AG10803 (cell line): ENCODE measurements around the gene UTF1.

Experiments
- DNase-seq: peaks from one replicate; pipeline ENCODE4 v3.0.0; 2010; ENCODE audit warnings: low read depth
- H3K4me3 ChIP-seq: 2 replicates; pipeline ENCODE4 v1.5.1; 2011; ENCODE audit warnings: mild to moderate bottlenecking, low read length, control low read depth
- TF ChIP-seq, protein P1 (sequence below): conservative IDR thresholded peaks from 2 replicates; pipeline ENCODE4 v1.5.1; 2011; ENCODE audit warnings: mild to moderate bottlenecking, low read length, control low read depth, inconsistent platforms

Gene UTF1

DNA sequence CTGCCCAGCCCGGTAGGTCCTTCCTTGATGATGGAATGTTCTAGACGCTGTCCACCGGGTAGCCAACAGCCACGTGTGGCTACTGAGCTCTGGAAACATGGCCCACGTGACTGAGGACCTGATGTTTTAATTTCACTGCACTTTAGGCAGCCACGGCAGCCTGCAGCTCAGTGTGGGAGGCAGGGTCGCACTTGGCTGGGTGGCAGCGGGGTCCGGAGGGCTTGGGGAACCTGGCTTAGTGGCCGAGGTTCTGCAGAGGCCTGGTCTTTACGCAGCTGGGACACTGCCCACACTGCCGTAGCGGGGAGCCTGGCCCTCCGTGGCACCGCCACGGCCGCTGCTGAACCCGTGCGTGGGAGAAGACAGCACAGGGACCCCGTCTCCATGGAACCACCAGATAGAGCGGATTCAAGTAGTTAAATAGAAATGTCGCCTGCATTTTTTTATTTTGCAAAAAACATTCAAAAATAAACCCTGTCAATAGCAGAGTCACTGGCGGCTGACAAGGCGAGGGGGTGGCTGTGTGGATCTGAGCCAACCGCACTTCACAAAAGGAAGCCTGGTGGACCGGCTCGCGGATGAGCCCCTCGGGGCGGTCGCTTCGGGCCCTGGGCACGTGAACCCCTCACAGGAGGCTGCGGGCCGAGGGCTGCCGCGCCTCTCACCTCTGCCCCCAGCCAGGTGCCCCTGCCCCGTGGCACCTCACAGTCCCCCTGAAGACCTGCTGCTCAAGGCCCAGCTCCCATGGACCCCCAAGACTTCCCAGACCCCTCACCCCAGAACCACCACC is 25.6 kb upstream of the UTF1 start:
- DNase-seq, result no peak
- no peak overlapping the region for H3K4me3 ChIP-seq
- TF ChIP-seq, protein P1, sequence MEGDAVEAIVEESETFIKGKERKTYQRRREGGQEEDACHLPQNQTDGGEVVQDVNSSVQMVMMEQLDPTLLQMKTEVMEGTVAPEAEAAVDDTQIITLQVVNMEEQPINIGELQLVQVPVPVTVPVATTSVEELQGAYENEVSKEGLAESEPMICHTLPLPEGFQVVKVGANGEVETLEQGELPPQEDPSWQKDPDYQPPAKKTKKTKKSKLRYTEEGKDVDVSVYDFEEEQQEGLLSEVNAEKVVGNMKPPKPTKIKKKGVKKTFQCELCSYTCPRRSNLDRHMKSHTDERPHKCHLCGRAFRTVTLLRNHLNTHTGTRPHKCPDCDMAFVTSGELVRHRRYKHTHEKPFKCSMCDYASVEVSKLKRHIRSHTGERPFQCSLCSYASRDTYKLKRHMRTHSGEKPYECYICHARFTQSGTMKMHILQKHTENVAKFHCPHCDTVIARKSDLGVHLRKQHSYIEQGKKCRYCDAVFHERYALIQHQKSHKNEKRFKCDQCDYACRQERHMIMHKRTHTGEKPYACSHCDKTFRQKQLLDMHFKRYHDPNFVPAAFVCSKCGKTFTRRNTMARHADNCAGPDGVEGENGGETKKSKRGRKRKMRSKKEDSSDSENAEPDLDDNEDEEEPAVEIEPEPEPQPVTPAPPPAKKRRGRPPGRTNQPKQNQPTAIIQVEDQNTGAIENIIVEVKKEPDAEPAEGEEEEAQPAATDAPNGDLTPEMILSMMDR, result no peak

DNA sequence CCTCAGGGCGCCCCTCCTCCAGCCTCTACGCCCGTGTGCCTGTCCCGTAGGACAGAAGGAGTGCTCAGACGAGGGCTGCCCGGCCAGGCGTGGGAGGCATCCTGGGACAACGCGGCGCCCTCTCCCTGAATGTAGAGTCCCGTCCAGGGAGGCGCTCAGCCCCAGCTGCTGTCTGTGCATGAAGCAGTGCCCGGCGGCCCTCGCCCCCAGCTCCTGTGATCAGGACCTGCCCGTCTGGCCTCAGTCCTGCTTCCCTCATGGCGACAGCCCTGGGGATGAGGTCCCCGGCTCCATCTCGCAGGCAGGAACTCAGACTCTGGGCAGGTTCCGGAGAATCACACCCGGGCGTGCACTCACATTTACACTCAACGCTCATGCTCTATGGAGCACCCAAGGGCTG is 24.9 kb upstream of the UTF1 start:
- TF ChIP-seq, protein P1, result no peak
- H3K4me3 ChIP-seq, result no peak overlapping the region

DNA sequence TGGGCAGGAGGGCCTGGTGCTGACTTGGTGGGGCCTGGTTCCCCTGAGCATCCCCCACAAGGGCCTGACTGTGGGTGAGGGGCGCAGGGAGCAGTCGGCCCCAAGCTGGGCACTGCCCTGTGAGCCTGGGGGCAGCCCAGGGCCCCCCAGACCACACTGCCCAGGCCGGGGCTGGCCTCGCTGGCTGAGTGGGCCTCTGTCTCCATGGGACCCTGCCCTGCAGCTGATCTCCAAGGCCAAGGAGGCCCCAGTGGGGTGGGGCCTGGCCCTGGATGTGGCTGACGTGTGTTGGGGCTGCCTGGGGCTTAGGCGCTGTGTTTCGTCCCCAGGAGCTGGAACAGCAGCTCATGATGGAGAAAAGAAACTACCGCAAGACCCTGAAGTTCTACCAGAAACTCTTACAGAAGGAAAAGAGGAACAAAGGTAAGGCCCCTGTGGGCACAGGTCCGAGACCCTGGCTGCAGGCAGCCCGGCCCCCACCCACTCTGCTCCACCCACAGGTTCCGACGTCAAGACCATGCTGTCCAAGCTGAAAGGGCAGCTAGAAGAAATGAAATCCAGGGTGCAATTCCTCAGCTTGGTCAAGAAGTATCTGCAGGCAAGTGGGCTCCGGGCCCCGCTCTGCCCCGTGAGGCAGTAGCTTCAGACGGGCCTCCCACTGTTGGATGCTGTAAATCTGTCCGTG is 23.5 kb upstream of the UTF1 start:
- TF ChIP-seq, protein P1, result no peak
- H3K4me3 ChIP-seq, result no peak overlapping the region
- no peak for DNase-seq

More for the DNA sequence above, 24.9 kb upstream of the UTF1 start:
- no peak for DNase-seq

DNA sequence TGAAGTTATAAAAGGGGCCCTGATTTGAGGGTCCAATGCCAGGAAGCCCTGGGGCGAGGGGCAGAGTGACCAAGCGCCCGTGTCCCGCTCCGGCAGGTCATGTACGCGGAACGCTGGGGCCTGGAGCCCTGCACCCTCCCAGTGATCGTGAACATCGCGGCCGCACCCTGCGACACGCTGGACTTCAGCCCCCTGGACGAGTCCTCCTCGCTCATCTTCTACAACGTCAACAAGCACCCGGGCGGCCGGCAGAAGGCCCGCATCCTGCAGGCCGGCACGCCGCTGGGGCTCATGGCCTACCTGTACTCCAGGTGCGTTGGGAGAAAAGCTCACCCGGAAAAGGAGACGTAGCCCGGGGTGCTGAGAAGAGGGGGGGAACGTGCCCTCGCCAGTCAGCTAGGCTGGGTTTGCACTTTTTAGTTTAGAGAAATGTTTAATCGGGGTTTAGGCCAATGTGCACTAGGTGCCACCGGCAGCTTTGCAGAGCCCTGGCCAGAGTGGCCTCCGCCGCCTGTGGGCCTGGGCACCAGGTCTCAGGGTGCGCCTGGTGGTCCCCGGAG is 22.9 kb upstream of the UTF1 start:
- H3K4me3 ChIP-seq, result no peak overlapping the region
- TF ChIP-seq, protein P1, result no peak
- no peak for DNase-seq

DNA sequence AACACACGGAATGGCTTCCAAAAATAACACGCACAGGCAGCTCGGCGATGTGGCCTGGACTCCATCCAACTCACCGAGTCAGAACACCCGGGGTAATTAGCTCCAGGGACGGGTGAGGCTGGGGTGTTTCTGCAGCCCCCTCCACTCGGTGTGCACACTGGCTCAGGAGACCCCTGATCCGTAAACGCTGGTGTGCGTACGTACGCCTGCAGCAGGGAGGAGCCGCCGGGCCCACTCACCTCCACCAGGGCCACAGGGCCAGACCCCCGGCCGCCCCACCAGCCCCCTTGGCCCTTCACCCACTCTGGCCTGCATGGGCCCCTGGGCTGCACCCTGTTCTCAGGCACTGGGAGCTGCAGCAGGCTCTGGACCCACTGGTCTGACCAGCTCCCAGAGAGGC is 22.4 kb upstream of the UTF1 start:
- no peak overlapping the region for H3K4me3 ChIP-seq
- no peak for DNase-seq
- TF ChIP-seq, protein P1, result no peak

DNA sequence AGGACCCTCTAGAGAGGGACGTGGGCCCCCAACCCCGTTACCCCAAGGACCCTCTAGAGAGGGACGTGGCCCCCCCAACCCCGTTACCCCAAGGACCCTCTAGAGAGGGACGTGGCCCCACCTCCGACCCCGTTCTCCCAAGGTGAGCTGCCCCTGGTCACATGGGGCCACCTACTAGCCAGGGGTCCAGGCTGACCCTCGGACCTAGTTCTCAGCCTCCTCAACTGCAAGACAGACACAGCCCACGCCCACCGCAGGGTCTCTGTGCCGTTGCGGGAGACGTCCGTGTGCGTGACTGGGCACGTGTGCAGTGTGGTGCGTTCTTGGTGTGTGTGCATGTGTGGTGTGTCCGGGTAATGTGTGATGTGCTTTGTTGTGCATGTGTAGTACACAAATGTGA is 21.6 kb upstream of the UTF1 start:
- TF ChIP-seq, protein P1, result no peak
- DNase-seq, result no peak
- no peak overlapping the region for H3K4me3 ChIP-seq
